Endothelial cell (in vitro differentiated cells): ENCODE measurements around the gene GOLGA6L1. TPM values are rescaled to one million over a fixed set of nuclear protein-coding genes. Genes with fewer than 3 reads are reported as not detected.
"Not testable (repeated sequence)": the region's sequence is repeated elsewhere in the genome, so short reads cannot be mapped to it uniquely, and the experiment has no call there.

Experiments used
- DNase-seq: peaks from one replicate; pipeline ENCODE4 v3.0.0; 2021; ENCODE audit warnings: low spot score
- H3K27ac Mint-ChIP-seq: one replicate; pipeline ENCODE4 v1.8.0; 2021; ENCODE audit warnings: mixed read lengths, inconsistent platforms; ENCODE audit not compliant: unreplicated experiment
- H3K27me3 Mint-ChIP-seq: one replicate; pipeline ENCODE4 v1.8.0; 2021; ENCODE audit warnings: mild to moderate bottlenecking, moderate library complexity, mixed read lengths, inconsistent platforms; ENCODE audit not compliant: unreplicated experiment
- H3K36me3 Mint-ChIP-seq: one replicate; pipeline ENCODE4 v1.8.0; 2021; ENCODE audit warnings: mild to moderate bottlenecking, low read depth, mixed read lengths, inconsistent platforms; ENCODE audit not compliant: unreplicated experiment
- H3K4me1 Mint-ChIP-seq: one replicate; pipeline ENCODE4 v1.8.0; 2021; ENCODE audit warnings: mild to moderate bottlenecking, mixed read lengths, inconsistent platforms; ENCODE audit not compliant: unreplicated experiment
- H3K4me3 Mint-ChIP-seq: one replicate; pipeline ENCODE4 v1.8.0; 2021; ENCODE audit warnings: mild to moderate bottlenecking, mixed read lengths, inconsistent platforms; ENCODE audit not compliant: unreplicated experiment
- H3K9me3 Mint-ChIP-seq: one replicate; pipeline ENCODE4 v1.8.0; 2021; ENCODE audit warnings: mixed read lengths, inconsistent platforms; ENCODE audit not compliant: unreplicated experiment
- CTCF ChIP-seq: fragments of 200-600 bp; sonication (generic); IDR thresholded peaks from one replicate; pipeline ENCODE4 v1.5.0; 2021; ENCODE audit warnings: antibody characterized with exemption; ENCODE audit not compliant: unreplicated experiment
- long read RNA-seq: library from polyadenylated mRNA; unstranded; transcript quantifications from one replicate; pipeline ENCODE4 v2.0.0, GENCODE V29; 2020; ENCODE audit not compliant: unreplicated experiment
- total RNA-seq: library from RNA; stranded (reverse); fragmentation: NEBNext Ultra II Directional; extraction: Animal tissue kit (Norgen Biotek cat#: 25700); gene quantifications from one replicate; pipeline ENCODE4 v1.2.1, GENCODE V29; 2021; ENCODE audit not compliant: unreplicated experiment

GOLGA6L1 gene
- not detected for total RNA-seq
- long read RNA-seq = 0 reads

GRCh38 chr15:23136722-23137121, at the start of gene GOLGA6L1:
Gene GOLGA6L1 (minus strand): TSS chr15:23136822. CDS start chr15:23136731, 91 bp downstream.
- not testable (repeated sequence) for H3K27me3 Mint-ChIP-seq, H3K36me3 Mint-ChIP-seq, H3K4me1 Mint-ChIP-seq, H3K9me3 Mint-ChIP-seq, H3K27ac Mint-ChIP-seq, DNase-seq, H3K4me3 Mint-ChIP-seq

- H3K9me3 Mint-ChIP-seq, H3K36me3 Mint-ChIP-seq, H3K27me3 Mint-ChIP-seq: not testable (repeated sequence)
These were observed 44.6 kb upstream of the GOLGA6L1 start for GRCh38 chr15:23181201-23181600.

GRCh38 chr15:23180547-23180927, 43.9 kb upstream of the GOLGA6L1 start:
- not testable (repeated sequence) for H3K27me3 Mint-ChIP-seq, DNase-seq, H3K4me1 Mint-ChIP-seq, H3K36me3 Mint-ChIP-seq, H3K9me3 Mint-ChIP-seq, H3K27ac Mint-ChIP-seq
- H3K4me3 Mint-ChIP-seq = peak overlapping the region; percentile 80

More at GRCh38 chr15:23181201-23181600, 44.6 kb upstream of the GOLGA6L1 start:
- not testable (repeated sequence) for H3K27ac Mint-ChIP-seq, DNase-seq, H3K4me1 Mint-ChIP-seq, H3K4me3 Mint-ChIP-seq

- not testable (repeated sequence) for H3K36me3 Mint-ChIP-seq, H3K27ac Mint-ChIP-seq, H3K4me1 Mint-ChIP-seq, H3K27me3 Mint-ChIP-seq, H3K9me3 Mint-ChIP-seq
- DNase-seq = peak; percentile 59
- peak overlapping the region; percentile 80 for H3K4me3 Mint-ChIP-seq
These were observed 43.3 kb upstream of the GOLGA6L1 start for GRCh38 chr15:23179768-23180546.

DNA sequence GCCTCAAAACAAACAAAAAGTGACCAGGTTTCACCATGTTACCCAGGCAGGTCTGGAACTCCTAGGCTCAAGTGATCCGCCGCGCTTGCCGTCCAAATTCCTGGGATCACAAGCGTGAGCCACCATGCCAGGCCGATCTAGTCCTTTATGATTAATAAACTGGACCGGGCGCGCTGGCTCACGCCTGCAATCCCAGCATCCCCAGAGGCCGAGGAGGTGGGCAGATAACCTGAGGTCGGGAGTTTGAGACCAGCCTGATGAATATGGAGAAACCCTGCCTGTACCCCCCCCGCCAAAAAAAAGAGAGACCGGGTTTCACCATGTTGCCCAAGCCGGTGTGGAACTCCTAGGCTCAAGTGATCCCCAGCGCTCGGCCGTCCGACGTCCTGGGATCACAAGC, 40.1 kb upstream of the GOLGA6L1 start:
- H3K27me3 Mint-ChIP-seq, DNase-seq, H3K36me3 Mint-ChIP-seq: not testable (repeated sequence)

DNA sequence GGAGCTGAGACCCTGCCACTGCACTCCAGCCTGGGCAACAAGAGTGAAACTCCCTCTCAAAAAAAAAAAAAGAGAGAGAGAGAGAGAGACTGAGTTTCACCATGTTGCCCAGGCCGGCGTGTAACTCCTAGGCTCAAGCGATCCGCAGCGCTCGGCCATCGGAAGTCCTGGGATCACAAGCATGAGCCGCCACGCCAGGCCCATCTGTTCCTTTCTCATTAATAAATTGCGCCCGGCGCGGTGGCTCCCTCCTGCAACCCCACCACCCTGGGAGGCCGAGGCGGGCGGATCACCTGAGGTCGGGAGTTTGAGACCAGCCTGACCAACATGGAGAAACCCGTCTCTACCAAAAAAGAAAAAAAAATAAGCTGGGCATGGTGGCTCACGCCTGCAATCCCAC, 39.0 kb upstream of the GOLGA6L1 start:
- DNase-seq, H3K27ac Mint-ChIP-seq, H3K36me3 Mint-ChIP-seq, H3K4me1 Mint-ChIP-seq, H3K9me3 Mint-ChIP-seq, H3K4me3 Mint-ChIP-seq, H3K27me3 Mint-ChIP-seq: not testable (repeated sequence)

More for the DNA sequence above, 40.1 kb upstream of the GOLGA6L1 start:
- not testable (repeated sequence) for H3K9me3 Mint-ChIP-seq, H3K4me3 Mint-ChIP-seq, H3K27ac Mint-ChIP-seq, H3K4me1 Mint-ChIP-seq

DNA sequence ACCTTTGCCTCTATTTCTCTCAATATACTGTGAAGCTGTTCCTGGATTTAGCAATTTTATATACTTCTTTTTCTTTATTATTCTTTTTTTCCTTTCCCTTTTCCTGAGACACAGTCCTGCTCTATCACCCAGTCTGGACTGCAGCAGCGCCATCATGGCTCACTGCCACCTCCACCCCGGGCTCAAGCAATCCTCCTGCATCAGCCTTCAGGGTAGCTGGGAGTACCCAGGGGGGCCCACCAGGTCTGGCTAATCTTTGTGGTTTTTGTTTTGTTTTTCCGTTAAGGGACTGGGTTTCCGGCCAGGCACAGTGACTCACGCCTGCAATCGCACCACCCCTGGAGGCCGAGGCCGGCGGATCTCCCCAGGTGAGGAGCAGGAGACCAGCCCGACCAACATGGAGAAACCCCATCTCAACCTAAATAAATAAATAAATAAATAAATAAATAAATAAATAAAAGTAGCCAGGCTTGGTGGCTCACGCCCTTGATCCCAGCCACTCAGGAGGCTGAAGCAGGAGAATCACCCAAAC, 38.1 kb upstream of the GOLGA6L1 start:
- not testable (repeated sequence) for H3K27ac Mint-ChIP-seq, H3K9me3 Mint-ChIP-seq, H3K36me3 Mint-ChIP-seq, H3K4me1 Mint-ChIP-seq, H3K4me3 Mint-ChIP-seq, DNase-seq, H3K27me3 Mint-ChIP-seq

- H3K27me3 Mint-ChIP-seq, DNase-seq, H3K27ac Mint-ChIP-seq, H3K36me3 Mint-ChIP-seq, H3K9me3 Mint-ChIP-seq, H3K4me3 Mint-ChIP-seq, H3K4me1 Mint-ChIP-seq: not testable (repeated sequence)
These were observed 3.8 kb downstream of the GOLGA6L1 start for GRCh38 chr15:23132787-23133186.

DNA sequence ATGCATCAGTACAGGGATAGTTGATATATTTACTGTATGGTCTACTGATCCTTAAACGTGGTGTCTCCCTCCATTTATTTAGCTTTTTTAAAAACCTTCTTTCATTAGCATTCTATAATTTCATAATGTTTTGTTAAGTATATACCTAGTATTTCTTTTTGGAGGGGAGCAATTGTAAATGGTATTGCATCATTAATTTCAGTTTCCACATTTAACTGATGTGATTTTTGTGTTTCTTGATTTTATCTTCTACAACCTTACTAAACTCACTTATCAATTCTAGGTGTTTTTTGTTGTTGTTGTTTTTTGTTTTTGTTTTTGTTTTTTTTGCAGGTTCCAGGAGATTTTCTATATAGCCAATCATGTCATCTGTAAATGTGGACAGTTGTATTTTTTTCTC, 18.4 kb downstream of the GOLGA6L1 start:
- no peak overlapping the region for H3K27ac Mint-ChIP-seq
- no peak for DNase-seq
- no peaks in the 10 kb centered on the region for H3K4me1 Mint-ChIP-seq
- H3K9me3 Mint-ChIP-seq = no peaks in the 10 kb centered on the region
- no peak overlapping the region for H3K4me3 Mint-ChIP-seq
- H3K36me3 Mint-ChIP-seq = no peaks in the 10 kb centered on the region
- H3K27me3 Mint-ChIP-seq = no peaks in the 10 kb centered on the region
- no peak for TF ChIP-seq CTCF
